Mesenchymal stem cell (in vitro differentiated cells and primary cell): ENCODE measurements around the gene PRKG1.

ENCODE experiments used
- DNase-seq: peaks from one replicate; pipeline ENCODE4 v3.0.0-alpha.2; 2013
- H2AFZ ChIP-seq: one replicate; pipeline ENCODE4 v1.6.1; 2013; ENCODE audit warnings: low read depth, mild to moderate bottlenecking, control low read depth, inconsistent platforms, low read length, moderate library complexity
- H2AK5ac ChIP-seq: 2 replicates; pipeline ENCODE4 v1.6.1; 2013; ENCODE audit warnings: low read length, moderate library complexity, mild to moderate bottlenecking, inconsistent platforms; ENCODE audit not compliant: severe bottlenecking
- H2BK120ac ChIP-seq: one replicate; pipeline ENCODE4 v1.6.1; 2013; ENCODE audit warnings: low read depth, mild to moderate bottlenecking, inconsistent platforms, low read length, moderate library complexity
- H2BK12ac ChIP-seq, 2 experiments: one replicate each; pipeline ENCODE4 v1.6.1; 2013; ENCODE audit warnings: inconsistent platforms in 2 of 2, low read length in 2 of 2, mild to moderate bottlenecking in 2 of 2, moderate library complexity in 2 of 2, control low read depth in 1 of 2
- H2BK15ac ChIP-seq: one replicate; pipeline ENCODE4 v1.6.1; 2013; ENCODE audit warnings: mild to moderate bottlenecking, low read depth, inconsistent platforms; ENCODE audit not compliant: poor library complexity, severe bottlenecking
- H2BK5ac ChIP-seq: 2 replicates; pipeline ENCODE4 v1.6.1; 2013; ENCODE audit warnings: low read depth, mild to moderate bottlenecking, low read length, control low read depth, inconsistent platforms; ENCODE audit not compliant: poor library complexity, severe bottlenecking
- H3K14ac ChIP-seq, 2 experiments: one replicate each; pipeline ENCODE4 v1.6.1; 2013; ENCODE audit warnings: inconsistent platforms in 2 of 2, low read length in 2 of 2, control low read depth in 1 of 2, mild to moderate bottlenecking in 1 of 2, moderate library complexity in 1 of 2
- H3K18ac ChIP-seq, 2 experiments: one replicate each; pipeline ENCODE4 v1.6.1; 2013; ENCODE audit warnings: inconsistent platforms in 2 of 2, low read length in 2 of 2, control low read depth in 1 of 2, low read depth in 1 of 2, mild to moderate bottlenecking in 1 of 2
- H3K23ac ChIP-seq, 2 experiments: one replicate each; pipeline ENCODE4 v1.6.1; 2013; ENCODE audit warnings: inconsistent platforms in 2 of 2, low read length in 2 of 2, mild to moderate bottlenecking in 2 of 2, moderate library complexity in 2 of 2, control low read depth in 1 of 2
- H3K27ac ChIP-seq: 2 replicates; pipeline ENCODE4 v1.5.1; 2013; ENCODE audit warnings: mild to moderate bottlenecking, moderate library complexity, low read length, control low read depth, inconsistent platforms; ENCODE audit not compliant: poor library complexity, severe bottlenecking
- H3K27me3 ChIP-seq, 2 experiments: 2 replicates each; pipeline versions ENCODE4 v1.6.1 to v1.7.0; 2013; ENCODE audit warnings: low read length in 2 of 2, mild to moderate bottlenecking in 2 of 2, moderate library complexity in 2 of 2, control low read depth in 1 of 2, inconsistent platforms in 1 of 2; ENCODE audit not compliant: control insufficient read depth in 1 of 2, insufficient read depth in 1 of 2
- H3K36me3 ChIP-seq, 2 experiments: 2 replicates each; pipeline versions ENCODE4 v1.6.1 to v1.7.0; 2013; ENCODE audit warnings: low read length in 2 of 2, control low read depth in 1 of 2, inconsistent platforms in 1 of 2, low read depth in 1 of 2, mild to moderate bottlenecking in 1 of 2; ENCODE audit not compliant: insufficient read depth in 2 of 2, control insufficient read depth in 1 of 2
- H3K4ac ChIP-seq, 2 experiments: one replicate each; pipeline ENCODE4 v1.6.1; 2013; ENCODE audit warnings: inconsistent platforms in 2 of 2, low read length in 2 of 2, mild to moderate bottlenecking in 2 of 2, moderate library complexity in 2 of 2, control low read depth in 1 of 2, low read depth in 1 of 2
- H3K4me1 ChIP-seq: 2 replicates; pipeline ENCODE4 v1.6.1; 2013; ENCODE audit warnings: low read depth, low read length, control low read depth; ENCODE audit not compliant: control insufficient read depth, insufficient read depth
- H3K4me2 ChIP-seq: 2 replicates; pipeline ENCODE4 v1.6.1; 2013; ENCODE audit warnings: low read length, mild to moderate bottlenecking, inconsistent platforms; ENCODE audit not compliant: poor library complexity, severe bottlenecking
- H3K4me3 ChIP-seq, 2 experiments: 2 replicates each; pipeline versions ENCODE4 v1.5.1 to v1.7.0; 2013; ENCODE audit warnings: low read length in 2 of 2, mild to moderate bottlenecking in 2 of 2, control low read depth in 1 of 2, low read depth in 1 of 2; ENCODE audit not compliant: insufficient read depth in 1 of 2
- H3K79me1 ChIP-seq: replicated peaks from 2 replicates; pipeline ENCODE4 v1.6.1; 2013; ENCODE audit warnings: mild to moderate bottlenecking, control low read depth, low read length, inconsistent platforms; ENCODE audit not compliant: poor library complexity, severe bottlenecking
- H3K9ac ChIP-seq: 2 replicates; pipeline ENCODE4 v1.7.0; 2013; ENCODE audit warnings: mild to moderate bottlenecking, low read length, moderate library complexity
- H3K9me3 ChIP-seq: 2 replicates; pipeline ENCODE4 v1.7.0; 2013; ENCODE audit warnings: mild to moderate bottlenecking, low read length; ENCODE audit not compliant: control insufficient read depth
- H4K8ac ChIP-seq: one replicate; pipeline ENCODE4 v1.6.1; 2013; ENCODE audit warnings: inconsistent platforms, mild to moderate bottlenecking, low read length, moderate library complexity
- H4K91ac ChIP-seq: one replicate; pipeline ENCODE4 v1.6.1; 2013; ENCODE audit warnings: mild to moderate bottlenecking, low read length, inconsistent platforms
- WGBS: methylation state at CpG from one replicate; pipeline ENCODE4 v1.1.7; 2013; ENCODE audit warnings: mixed read lengths; 5-methylcytosine and 5-hydroxymethylcytosine counted together

The PRKG1 gene

DNA sequence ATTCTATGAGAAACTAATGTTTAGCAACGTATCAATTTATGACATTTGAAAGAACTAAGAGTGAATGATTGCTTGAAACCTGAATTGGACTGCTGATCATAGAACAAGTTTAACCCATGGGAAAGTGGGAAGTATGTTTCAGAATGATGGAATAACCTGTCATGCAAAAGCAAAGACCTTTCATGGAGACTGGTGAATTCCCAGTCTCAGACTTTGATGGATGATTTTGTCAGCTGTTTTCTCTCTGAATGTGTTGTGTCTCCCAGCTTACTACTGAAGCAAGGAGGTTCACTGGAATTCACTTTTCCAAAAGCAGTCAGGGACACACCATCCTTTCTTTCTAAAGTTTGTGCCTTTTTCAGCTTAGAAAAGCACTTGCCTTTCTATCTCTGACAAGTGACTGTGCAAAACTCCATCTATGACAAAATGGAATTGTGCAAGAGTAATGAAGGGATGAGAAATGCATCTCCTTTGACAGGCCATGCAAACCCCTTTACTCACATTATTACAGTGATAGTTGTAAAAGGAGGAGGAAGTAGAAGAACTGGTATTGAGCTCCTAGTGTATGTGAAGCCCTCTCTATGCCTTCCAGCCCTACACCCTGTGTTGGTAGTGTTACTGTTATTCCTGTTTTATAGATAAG is 176.1 kb downstream of the PRKG1 start:
- DNase-seq, result peak; percentile 52
- no peak overlapping the region for H3K14ac ChIP-seq
- H3K4me3 ChIP-seq, result no peak overlapping the region
- no peak overlapping the region for H3K18ac ChIP-seq
- H3K79me1 ChIP-seq, result no peaks in the 10 kb centered on the region
- H3K23ac ChIP-seq, result no peak overlapping the region
- H2AK5ac ChIP-seq, result no peak overlapping the region
- no peak overlapping the region for H2BK120ac ChIP-seq
- no peak overlapping the region for H3K9ac ChIP-seq
- H3K4ac ChIP-seq, result no peak overlapping the region
- no peak overlapping the region for H2AFZ ChIP-seq
- H4K8ac ChIP-seq, result no peak overlapping the region
- no peak overlapping the region for H3K27ac ChIP-seq
- H2BK5ac ChIP-seq, result no peak overlapping the region
- no peak overlapping the region for H4K91ac ChIP-seq
- H3K9me3 ChIP-seq, result no peaks in the 10 kb centered on the region
- H3K27me3 ChIP-seq, result no peaks in the 10 kb centered on the region
- no peak overlapping the region for H2BK12ac ChIP-seq
- H3K4me1 ChIP-seq, result no peaks in the 10 kb centered on the region
- WGBS, result 82% methylated on average over 1 of the region's 1 CpG
- H2BK15ac ChIP-seq, result no peak overlapping the region
- H3K4me2 ChIP-seq, result no peak overlapping the region
- H3K36me3 ChIP-seq, result no peaks in the 10 kb centered on the region

DNA sequence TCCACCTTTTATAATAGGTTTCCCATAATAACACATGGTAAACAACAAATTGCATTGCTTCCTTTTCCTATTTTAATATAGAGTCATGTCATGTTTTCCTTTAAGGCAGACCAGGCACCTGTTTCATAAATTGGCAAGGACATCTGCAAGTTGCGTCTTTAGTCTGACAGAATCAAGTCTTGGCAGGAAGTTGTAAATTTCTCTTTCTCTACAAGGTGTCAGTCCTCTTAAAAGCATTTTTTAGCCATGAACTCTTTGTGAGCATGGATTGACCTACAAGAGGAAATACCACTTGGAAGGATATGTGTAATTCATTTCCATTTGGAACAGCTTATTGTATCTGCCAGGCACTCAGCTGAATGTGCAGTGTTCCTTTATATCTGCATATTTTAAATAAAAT is 176.8 kb downstream of the PRKG1 start:
- H3K14ac ChIP-seq, result no peak overlapping the region
- H2BK120ac ChIP-seq, result no peak overlapping the region
- no peak overlapping the region for H3K4me3 ChIP-seq
- H3K18ac ChIP-seq, result no peak overlapping the region
- no peak overlapping the region for H3K23ac ChIP-seq
- no peak overlapping the region for H2AK5ac ChIP-seq
- H4K91ac ChIP-seq, result no peak overlapping the region
- H3K27me3 ChIP-seq, result no peaks in the 10 kb centered on the region
- H4K8ac ChIP-seq, result no peak overlapping the region
- H2BK5ac ChIP-seq, result no peak overlapping the region
- H3K9me3 ChIP-seq, result no peaks in the 10 kb centered on the region
- no peaks in the 10 kb centered on the region for H3K79me1 ChIP-seq
- no peaks in the 10 kb centered on the region for H3K36me3 ChIP-seq
- no peak overlapping the region for H3K9ac ChIP-seq
- DNase-seq, result peak; percentile 25
- no peak overlapping the region for H3K27ac ChIP-seq
- no peak overlapping the region for H3K4me2 ChIP-seq
- no peak overlapping the region for H3K4ac ChIP-seq
- no peak overlapping the region for H2BK12ac ChIP-seq
- whole genome bisulfite sequencing, result 0% methylated on average over 1 of the region's 1 CpG
- H2AFZ ChIP-seq, result no peak overlapping the region
- no peaks in the 10 kb centered on the region for H3K4me1 ChIP-seq
- H2BK15ac ChIP-seq, result no peak overlapping the region

DNA sequence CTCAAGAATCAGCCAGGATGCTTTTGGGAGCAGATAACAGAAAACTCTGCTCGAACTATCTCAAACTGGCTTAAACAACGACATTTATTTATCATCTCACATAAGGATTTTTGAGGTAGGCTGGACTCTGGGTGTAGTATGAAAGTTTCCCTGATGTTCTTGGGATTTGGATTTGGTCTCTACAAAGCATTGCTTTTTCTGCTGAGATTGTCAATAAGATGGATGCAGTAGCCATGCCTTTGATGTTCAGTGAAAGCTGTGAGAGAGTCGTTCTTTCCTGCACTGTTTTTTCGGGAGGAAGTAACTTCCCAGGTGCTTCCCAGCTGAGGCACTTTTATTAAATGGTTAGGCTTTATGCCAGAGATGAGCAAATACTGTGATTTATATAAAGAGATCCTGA is 181.1 kb downstream of the PRKG1 start:
- Histone ChIP-seq H2AK5ac (no peak overlapping the region), H4K91ac (no peak overlapping the region), H3K23ac (no peak overlapping the region), H4K8ac (no peak overlapping the region), H2AFZ (no peak overlapping the region), H3K14ac (no peak overlapping the region), H3K9ac (no peak overlapping the region), H3K18ac (no peak overlapping the region), H3K79me1 (no peaks in the 10 kb centered on the region), H3K4me1 (no peaks in the 10 kb centered on the region), H3K27ac (no peak overlapping the region), H2BK120ac (no peak overlapping the region), H3K4ac (no peak overlapping the region), H3K36me3 (no peaks in the 10 kb centered on the region), H3K4me3 (no peak overlapping the region), H3K27me3 (no peaks in the 10 kb centered on the region), H2BK5ac (no peak overlapping the region), H2BK12ac (no peak overlapping the region), H2BK15ac (no peak overlapping the region), H3K4me2 (no peak overlapping the region), H3K9me3 (no peaks in the 10 kb centered on the region)
- DNase-seq, result no peak
- WGBS, result 65% methylated on average over 2 of the region's 4 CpGs

DNA sequence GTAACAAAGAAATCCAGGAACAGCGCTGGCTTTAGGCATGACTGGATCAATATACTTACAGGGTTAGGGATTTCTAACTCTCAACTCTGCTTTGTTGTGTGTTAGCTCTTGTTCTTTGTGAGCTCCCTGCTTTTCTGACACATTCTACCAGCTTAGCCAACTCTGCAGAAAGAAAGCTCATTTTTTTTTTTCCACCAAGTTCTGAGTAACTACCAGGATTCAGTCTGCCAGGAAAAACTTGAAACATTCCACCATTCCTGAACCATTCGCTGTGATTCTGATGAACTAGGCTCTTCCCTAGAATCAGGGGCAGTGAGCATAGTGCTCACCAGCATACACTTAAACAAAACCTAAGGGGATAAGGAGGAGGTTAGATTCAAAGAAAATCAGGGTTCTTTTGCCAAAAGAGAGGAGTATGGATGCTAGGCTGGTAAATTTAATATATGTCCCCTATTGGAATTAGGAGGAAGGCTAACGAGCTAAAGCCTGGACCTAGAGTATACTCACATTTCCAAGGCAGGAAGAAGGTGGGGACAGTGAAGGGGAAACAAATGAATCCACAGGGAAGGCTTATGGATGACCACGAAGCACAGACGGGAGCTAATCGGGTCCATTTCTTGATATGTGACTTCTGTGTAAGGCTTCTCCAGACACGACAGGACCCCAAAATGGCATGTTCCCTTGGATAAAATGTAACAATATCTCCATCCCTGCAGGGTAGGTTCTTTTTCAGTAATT is 183.4 kb downstream of the PRKG1 start:
- Histone ChIP-seq H3K4me3 (peak overlapping the region in 1 of 2 experiments; percentile 25), H3K4ac (no peak overlapping the region), H3K79me1 (no peaks in the 10 kb centered on the region), H4K91ac (no peak overlapping the region), H3K23ac (no peak overlapping the region), H2BK15ac (no peak overlapping the region), H2AFZ (no peak overlapping the region), H3K36me3 (no peaks in the 10 kb centered on the region), H3K9ac (peak overlapping the region; percentile 63), H2BK120ac (no peak overlapping the region), H2BK5ac (no peak overlapping the region), H4K8ac (no peak overlapping the region), H2BK12ac (no peak overlapping the region), H3K14ac (no peak overlapping the region), H3K4me1 (no peaks in the 10 kb centered on the region), H3K4me2 (no peak overlapping the region), H3K9me3 (no peaks in the 10 kb centered on the region), H3K27ac (no peak overlapping the region), H3K18ac (no peak overlapping the region), H3K27me3 (no peaks in the 10 kb centered on the region), H2AK5ac (no peak overlapping the region)
- no peak for DNase-seq
- 93% methylated on average over 7 of the region's 7 CpGs for whole genome bisulfite sequencing
